Left renal cortex interstitium (tissue), 4 donors: ENCODE data around the gene SYT10. TPM values are rescaled to one million over a fixed set of nuclear protein-coding genes. Genes with fewer than 3 reads are reported as not detected.
"Not testable (repeated sequence)": the region's sequence is repeated elsewhere in the genome, so short reads cannot be mapped to it uniquely, and the experiment has no call there.

Experiments used
- DNase-seq, 4 donors: peaks; one replicate each; pipeline ENCODE4 v3.0.0-alpha.2; 2013; ENCODE audit warnings: low read depth in 4 of 4, low spot score in 2 of 4, missing footprints in 1 of 4
- polyA plus RNA-seq, 4 donors: library from polyadenylated mRNA; unstranded; fragments of 120-200 nt; gene quantifications; one replicate each; pipeline ENCODE4 v1.2.1, GENCODE V29; 2013; ENCODE audit not compliant: insufficient read length in 4 of 4

Gene SYT10, protein sequence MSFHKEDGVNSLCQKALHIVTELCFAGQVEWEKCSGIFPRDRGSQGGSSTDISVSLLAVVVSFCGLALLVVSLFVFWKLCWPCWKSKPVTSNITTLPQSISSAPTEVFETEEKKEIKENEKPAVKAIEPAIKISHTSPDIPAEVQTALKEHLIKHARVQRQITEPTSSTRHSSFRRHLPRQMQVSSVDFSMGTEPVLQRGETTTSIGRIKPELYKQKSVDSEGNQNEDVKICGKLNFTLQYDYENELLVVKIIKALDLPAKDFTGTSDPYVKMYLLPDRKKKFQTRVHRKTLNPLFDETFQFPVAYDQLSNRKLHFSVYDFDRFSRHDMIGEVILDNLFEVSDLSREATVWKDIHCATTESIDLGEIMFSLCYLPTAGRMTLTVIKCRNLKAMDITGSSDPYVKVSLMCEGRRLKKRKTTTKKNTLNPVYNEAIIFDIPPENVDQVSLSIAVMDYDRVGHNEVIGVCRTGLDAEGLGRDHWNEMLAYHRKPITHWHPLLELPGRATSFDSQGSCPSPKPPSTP
- under 1 TPM; 0.35 to 0.88 (median 0.73) TPM for polyA plus RNA-seq

DNA sequence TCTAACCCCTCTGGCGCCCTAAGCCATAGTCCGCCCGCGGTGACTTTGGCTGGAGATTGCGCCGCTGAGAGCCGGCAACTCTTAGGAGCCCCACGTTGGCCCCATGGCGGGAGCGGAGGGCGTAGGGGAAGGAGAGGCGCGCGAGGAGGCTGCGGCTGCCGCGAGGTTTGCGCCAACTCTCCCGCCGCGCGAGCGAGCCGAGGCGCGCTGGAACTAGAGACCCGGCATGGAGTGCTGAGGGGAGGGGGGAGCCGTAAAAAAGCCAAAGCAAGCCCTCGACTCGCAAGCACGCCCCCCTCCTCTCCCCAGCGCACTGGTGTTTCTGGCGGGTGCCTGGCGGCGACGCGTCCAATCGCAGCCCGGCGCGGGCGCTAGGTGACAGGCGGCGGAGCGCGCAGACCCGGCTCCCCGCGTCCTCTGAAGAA, at the start of gene SYT10:
TSS of gene SYT10 (minus strand) at position 233 of the 425 bp plus-strand sequence. CDS start 297 bp downstream, outside the sequence.
- DNase-seq = peak in 3 of 4 donors; percentile 20 to 37 (median 37)

DNA sequence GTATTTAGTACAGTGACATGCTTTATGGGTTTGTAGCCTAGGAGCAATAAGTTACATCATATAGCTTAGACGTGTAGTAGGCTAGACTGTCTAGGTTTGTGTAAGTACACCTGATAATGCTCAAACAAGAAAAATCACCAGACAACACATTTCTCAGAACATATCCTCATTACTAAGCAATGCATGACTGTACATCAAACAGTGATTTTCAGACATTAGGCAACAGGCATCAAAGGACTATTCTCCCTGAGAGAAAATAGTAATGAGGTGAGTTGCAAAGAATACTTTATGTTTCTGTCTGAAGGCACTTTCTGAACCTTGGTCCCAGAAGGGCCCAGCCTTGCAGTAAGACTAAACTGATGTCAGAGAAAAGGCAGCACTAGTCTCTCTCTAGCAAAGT, 48.4 kb upstream of the SYT10 start:
- DNase-seq = no peak

DNA sequence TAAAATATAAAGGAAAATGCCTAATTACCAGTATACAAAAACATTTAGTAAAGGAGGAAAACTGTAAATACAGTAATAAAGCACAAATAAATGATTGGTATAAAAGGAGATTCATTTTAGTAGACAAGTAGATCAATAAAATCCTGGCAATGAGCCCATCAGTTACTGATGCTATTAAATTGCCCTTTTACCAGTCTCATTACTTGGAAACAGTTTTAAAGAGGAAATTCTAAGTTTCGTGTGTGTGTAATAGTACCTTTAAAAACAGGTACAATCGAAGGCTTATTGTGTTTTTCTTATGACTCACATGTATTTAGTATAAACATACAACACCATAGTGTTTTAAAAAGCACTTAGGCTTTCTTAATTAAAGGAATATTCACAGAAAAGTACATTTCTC, 46.4 kb upstream of the SYT10 start:
- DNase-seq = no peak

DNA sequence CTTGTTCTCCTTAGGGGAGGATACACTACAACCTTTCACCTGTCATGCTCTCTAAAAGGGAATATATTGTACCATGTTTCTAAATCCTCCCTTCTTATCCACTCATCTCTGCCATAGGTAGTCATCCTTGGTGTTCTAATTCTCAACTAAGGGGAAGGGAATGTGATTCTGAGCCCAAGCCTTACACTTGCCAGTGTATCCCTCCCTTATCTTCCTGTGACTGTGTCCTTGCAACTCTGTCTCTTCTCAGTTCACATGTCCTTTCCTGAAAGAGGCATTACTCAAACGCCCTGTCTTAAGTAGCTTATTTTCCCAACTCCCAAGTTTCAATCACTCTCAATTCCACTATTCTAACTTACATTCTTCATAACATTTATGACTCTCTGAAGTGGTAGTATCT, 44.5 kb upstream of the SYT10 start:
- no peak for DNase-seq

DNA sequence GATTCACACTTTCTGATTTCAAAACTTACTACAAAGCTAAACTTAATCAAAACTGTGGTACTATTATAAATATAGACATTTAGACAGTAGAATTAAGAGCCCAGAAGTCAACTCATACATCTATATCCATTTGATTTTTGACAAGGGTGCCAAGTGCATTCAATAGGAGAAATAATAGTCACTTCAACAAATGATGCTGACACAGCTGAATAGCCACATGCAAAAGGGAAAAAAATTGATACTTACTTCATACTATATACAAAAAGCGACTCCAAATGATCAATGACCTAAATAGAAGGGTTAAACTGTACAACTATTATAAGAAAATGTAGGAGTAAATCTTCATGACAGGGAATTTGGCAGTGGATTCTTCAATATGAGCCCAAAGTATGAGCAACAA, 40.7 kb upstream of the SYT10 start:
- no peak for DNase-seq

DNA sequence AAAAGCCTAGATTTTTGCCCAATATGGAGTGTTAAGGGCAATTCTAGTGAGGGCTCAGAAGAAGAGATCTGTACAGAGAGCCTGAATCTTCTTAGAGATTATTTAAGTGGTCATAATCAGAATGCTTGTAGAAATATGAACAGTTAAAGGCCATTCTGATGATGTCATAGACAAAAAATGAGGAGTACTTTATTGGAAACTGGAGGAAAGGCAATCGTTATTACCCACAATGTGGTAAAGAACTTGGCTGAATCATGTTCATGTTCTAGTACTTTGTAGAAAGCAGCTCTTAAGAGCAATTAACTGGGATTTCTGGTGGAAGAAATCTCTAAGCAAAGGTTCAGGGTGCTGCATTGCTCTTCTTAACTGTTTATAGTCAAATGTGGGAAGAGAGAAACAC, 36.4 kb upstream of the SYT10 start:
- DNase-seq = no peak

DNA sequence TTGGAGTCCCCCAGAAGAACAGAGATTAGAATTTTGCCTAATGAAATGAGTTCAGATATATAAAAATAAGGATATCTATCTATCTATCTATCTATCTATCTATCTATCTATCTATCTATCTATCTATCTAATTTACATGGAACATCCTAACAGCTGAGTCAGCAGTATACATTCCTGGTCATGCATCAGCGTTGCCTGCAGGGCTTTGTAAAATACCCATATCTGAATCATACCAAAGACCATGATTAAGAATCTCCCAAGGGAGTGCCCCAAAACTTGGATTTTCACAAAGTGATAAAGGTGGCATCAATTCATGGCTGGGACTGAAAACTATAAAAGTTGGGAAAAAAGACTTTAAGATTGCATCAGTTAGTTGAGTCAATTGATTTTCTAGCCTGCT, 32.7 kb upstream of the SYT10 start:
- DNase-seq = no peak

DNA sequence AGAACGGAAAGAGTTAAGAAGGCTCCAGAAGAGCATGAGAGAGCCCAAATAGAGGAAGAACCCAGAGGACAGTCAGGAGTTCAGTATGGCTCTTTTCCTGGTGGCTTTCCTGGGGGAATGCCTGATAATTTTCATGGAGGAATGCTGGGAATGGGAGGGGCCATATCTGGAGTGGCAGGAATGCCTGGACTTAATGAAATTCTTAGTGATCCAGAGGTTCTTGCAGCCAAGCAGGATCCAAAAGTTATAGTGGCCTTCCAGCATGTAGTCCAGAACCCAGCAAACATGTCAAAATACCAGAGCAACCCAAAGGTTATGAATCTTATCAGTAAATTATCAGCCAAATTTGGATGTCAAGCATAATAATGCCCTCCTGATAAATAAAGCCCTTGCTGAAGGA, 15.5 kb upstream of the SYT10 start:
- no peak for DNase-seq

DNA sequence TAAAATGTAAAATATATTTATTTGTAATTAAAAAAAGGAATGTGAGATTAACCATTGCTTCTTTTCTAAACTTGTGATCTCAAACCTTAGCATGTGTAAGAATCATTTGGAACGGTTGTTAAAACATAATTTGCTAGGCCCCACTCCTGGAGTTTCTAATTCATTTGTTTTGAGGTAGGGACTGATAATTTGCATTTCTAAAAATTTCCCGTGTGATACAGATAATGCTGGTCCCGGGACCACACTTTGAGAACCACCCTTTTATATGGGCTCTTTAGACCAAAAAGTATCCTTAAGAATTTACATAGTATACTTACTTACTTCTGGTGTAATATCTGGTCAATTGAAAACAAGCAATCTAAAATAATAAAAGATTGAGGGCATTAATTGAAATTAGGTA, 10.9 kb upstream of the SYT10 start:
- no peak for DNase-seq

DNA sequence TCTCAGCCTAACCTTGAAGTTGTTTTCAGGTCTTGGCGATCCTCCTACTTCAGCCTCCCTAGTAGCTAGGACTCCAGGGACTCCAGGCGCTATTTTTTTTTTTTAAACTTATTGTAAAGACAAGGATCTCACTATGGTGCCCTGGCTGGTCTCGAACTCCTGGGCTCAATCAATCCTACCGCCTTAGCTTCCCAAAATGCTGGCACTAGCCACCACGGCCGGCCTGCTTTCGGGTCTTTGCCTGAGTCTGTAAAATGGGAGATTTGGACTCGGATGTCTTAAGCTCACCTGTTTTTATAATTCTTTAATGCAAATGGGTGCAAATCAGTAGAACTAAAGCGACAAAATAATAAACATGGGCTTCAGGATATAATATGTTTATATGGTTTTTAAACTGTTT, 858 bp upstream of the SYT10 start:
- no peak for DNase-seq

DNA sequence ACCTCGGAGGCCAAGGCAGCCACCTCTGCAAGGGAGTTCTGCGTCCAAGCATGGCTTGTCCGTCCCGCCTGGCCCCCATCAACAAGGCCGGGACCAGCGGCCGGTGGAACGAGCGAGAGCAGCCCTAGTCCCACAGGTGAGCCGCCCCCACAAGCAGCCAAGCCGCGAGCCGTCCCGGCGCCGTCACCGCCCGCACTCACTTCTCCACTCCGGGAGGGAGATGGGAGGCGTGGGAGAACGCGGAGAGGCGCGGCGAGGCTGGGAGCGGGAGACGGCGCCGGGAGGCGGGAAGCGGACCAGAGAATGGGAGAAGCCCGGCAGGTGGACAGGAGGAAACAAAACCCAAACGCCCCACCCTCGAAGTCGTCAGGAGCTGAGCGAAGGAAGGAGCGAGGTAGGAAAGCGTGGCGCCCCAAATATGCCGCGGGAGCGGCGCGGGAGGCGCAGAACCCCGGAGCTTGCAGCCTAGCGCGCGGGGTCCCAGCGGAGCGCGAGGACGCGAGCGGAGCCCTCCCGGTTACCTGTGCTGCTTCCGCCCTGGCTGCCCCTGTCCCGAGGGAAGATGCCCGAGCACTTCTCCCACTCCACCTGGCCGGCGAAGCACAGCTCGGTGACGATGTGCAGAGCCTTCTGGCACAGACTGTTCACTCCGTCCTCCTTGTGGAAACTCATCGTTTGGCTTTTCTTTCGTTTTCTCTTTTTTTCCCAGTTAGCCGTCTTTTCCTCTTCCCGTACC, 600 bp downstream of the SYT10 start:
- peak in 1 of 4 donors; percentile 4 for DNase-seq

DNA sequence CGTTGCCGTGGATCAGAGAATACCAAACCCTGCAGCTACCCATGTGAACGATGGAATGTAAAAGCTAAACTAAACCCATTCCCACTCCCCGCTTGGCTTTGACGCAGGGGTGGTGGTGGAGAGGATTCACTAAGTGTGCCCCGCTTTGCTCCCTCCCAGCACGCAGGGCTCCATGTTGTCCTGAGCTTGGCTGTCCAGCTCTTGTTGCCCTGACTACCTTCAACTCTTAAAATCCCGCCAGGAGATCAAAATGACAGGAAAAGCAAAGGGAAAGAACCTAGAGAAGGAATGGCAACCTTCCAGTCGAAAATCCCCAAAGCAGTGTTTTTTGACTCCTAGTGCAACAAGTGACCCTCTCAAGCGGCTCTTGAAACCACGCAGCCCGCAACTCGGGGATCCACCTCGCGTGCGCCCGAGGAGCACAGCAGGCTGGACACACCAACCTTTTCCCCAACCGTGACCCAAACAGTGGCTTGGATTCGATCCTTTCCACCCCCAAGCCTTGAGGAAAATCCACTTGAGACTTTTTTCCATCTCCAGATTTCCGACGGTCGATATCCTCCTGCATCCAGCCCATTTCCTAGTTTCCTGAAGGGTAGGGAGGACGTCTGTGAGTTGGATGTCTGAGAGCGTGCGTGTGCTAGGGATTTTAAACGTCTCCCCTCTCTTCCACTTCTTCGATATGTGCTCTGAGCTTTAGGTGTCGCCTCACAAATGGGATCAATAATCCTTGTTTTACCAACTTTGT, 1.4 kb downstream of the SYT10 start:
- no peak for DNase-seq

DNA sequence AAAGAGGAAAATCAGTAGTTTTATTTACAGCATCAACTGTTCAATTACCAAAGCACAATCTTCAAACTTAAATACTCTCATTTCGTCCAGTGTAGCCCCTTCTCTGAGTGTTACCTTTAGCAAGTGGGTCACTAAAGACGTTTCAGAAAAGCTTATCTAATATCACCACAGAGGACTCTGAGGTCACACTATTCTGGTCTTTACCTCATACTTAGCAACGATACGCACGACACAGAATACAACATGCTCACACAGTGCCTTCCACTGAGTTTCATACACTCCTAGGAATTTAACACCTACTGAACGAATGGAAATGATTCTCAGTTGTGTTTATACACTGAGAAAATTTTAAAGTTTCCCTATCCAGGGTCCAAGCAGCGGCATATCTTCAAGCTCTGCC, 2.0 kb downstream of the SYT10 start:
- DNase-seq = no peak

DNA sequence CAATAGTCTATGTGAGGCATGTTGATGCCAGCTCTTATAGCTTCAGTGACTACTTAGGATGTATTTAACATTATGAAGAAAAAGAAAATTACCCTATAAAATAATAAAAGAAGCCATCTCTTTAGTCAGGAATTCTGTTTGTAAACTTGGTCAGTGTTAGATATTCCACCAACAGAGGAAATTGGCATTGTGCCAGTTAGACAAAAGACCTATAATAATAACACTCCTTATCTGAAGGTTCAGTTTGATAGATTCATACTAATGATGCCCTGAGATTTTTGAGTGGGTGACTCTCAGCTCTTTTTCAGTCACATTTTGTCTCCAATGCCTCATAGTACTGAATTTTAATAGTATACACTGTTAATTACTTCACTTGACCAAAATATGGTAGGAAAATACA, 6.6 kb downstream of the SYT10 start:
- DNase-seq = no peak

DNA sequence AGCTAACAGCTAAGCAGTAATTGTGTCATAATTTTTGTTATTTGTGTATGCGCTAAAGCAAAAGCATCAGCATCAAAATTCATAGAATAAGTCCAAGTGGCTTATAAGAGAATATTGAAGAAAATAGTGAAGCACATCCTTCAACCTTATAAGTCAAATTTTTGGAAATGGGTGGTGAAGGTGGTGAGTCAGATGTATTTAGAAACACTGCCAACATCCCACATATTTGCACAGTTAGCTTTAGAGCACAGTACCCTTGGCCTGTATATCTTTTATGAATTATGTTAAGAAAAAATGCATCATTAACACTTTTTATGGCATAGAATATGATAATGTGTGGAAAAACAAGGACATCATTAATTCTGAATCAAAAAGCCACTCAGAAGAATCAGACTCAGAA, 8.0 kb downstream of the SYT10 start:
- DNase-seq = no peak

DNA sequence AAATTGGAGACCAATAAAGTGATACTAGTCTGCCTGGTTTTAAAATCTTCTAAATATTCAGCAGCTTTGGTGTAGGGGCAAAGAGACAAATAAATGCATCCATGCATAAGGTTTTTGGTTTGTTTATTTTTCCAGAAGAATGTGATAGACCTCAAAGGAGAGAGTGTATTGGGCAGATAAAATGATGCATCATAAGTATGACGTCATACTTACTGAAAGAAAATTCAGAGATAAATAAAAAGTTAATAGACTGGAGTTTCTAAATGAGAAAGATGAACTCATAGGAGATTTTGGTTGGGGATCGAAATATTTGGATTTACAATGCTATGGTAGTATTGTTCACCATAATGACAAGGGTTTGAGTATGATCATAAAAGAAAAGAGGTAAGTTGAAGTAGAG, 10.2 kb downstream of the SYT10 start:
- DNase-seq = no peak

DNA sequence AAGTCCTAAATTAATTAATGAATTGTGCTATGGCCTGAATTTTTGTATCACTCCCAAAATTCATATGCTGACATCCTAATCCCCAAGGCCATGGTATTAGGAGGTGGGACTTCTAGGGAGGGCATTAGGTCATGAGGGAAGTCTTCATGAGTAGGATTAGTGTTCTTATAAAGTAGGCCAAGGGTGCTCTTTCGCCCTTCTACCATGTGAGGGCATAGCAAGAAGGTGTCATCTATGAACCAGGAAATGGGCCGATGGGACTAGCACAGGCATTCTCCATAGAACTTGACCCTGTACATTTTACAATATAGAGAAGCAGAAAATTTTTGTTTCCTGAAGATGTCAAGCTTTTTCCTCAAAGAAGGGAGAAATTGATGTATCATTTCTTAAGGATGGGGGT, 12.5 kb downstream of the SYT10 start:
- DNase-seq = no peak

DNA sequence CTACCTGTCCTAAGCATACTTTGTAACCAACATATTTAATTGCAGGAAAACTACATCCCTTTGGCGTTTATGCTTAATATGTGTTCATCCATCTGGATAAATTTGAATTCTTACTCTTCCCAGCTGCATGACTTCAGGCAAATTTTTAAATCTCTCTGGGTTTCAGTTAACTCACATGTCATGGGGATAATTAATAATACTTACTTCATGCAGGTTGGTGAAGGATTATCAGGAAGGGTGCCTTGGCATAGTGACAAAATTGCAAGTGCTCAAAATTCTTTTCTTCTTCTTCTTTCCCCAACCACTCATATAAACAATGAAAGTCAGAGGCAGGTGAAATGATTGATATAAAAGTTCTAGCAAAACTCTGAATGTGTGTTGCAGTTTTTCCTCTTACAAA, 15.9 kb downstream of the SYT10 start:
- DNase-seq = no peak

DNA sequence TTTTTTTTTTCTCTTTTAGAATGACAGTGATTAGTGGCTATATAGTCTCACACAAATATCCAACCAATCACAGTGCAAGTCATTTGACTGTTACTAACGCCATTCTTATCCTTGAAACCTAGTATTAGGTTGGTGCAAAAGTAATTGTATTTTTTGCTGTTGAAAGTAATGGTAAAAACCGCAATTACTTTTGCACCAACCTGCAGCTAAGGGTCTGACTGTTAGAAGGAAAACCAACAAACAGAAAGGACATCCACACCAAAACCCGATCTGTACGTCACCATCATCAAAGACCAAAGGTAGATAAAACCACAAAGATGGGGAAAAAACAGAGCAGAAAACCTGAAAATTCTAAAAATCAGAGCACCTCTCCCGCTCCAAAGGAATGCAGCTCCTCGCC, 27.2 kb downstream of the SYT10 start:
- DNase-seq = not testable (repeated sequence)

DNA sequence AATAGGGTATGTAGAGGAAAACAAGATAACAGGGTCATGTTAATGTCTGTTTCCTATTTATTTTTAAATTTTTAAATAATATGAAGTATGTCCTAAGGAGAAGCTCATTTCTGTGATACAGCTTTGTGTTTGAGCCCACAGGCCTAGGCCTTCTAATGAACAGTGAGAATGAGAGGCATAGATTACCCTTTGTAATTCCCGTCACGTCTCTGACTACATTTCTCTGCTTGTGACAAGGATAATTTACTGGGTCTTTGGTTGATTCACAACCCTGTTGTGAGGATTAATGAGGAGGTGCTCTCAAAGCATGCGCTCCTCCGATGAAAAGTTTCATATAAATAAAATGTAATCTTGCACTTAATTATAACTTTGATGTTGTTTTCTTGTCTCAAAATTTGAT, 56.1 kb downstream of the SYT10 start:
- no peak for DNase-seq

DNA sequence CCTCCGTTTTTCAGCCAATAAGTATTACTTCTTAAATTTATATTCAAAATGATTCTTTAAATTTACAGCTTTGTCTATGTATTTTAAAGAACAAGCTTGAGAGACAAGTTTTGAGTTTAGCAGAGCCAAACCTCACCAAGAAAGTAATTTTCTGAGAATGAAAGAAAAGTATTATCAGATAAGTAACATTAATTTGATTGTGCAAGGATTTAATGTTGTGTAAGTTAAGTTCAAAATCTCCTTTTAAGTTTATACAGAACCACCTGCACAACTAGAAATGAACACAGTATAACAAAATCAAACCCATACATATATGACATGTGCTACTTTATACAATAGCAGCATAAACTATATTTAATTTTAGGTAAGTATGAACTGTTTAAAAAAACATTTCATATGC, 63.5 kb downstream of the SYT10 start:
- DNase-seq = no peak
